HG03097 (cell line): ENCODE measurements around the gene COQ7.

Experiments used
- ATAC-seq: cut with Tn5 transposase; IDR thresholded peaks from one replicate; pipeline ENCODE4 v1.9.1; 2021; ENCODE audit not compliant: unreplicated experiment, low FRiP score

COQ7 gene

GRCh38 chr16:19110537-19111360 is 43.3 kb downstream of the COQ7 start:
- no peak for ATAC-seq

DNA sequence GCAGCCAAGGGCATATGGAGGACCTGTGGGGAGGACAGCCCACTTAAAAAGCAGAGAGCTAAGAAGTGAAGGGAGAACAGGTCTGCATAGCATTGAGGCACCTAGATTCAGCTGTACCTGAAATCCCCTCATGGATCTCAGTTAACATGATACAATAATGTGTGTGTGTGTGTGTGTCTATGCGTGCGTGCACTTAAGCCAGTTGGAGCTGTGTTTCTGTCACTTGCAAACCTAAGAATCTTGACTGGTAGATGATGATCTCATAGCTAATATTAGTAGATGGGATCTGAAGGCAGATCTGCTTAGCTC is 44.6 kb downstream of the COQ7 start:
- ATAC-seq = no peak

GRCh38 chr16:19113577-19114358 is 46.4 kb downstream of the COQ7 start, which contains the start of gene ITPRIPL2:
TSS of gene ITPRIPL2 (plus strand) at chr16:19113964. CDS start at chr16:19114462, 498 bp downstream.
- ATAC-seq = no peak

GRCh38 chr16:19114359-19115147 is 47.1 kb downstream of the COQ7 start:
- no peak for ATAC-seq

DNA sequence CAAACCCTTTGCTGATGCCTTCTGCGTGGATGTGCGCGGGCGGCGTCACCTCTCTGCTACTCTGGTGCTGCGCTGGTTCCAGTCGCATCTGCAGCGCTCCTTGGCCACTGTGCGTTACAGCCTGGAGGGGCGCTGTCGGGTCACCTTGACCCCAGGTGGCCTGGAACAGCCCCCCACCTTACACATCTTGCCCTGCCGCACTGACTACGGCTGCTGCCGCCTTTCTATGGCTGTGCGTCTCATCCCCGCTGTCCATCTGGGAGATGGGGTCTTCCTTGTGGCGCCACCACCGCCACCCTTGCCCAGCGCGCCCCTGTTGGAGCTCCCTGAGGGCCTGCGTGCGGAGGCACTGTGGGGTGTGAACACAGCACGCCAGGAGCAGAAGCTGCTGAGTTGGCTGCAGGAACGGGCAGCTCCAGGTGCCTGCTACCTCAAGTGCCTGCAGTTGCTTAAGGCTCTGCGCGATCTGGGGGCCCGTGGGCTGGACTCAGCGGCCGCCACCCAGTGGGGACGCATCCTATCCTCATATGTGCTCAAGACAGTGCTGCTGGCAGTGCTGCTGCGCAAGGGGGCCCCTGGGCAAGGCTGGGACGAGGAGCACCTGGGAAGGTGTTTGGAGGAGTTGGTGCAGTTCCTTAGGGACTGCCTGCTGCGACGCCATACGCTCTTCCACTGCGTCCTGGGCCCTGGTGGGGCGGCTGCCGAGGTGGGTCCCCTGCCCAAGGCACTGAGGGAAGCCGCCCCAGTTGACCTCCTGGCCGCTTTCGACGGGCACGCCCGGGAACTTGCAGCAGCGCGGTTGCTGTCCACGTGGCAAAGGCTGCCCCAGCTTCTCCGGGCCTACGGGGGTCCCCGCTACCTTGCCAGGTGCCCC is 48.0 kb downstream of the COQ7 start:
- no peak for ATAC-seq

GRCh38 chr16:19116711-19117449 is 49.5 kb downstream of the COQ7 start:
- no peak for ATAC-seq

DNA sequence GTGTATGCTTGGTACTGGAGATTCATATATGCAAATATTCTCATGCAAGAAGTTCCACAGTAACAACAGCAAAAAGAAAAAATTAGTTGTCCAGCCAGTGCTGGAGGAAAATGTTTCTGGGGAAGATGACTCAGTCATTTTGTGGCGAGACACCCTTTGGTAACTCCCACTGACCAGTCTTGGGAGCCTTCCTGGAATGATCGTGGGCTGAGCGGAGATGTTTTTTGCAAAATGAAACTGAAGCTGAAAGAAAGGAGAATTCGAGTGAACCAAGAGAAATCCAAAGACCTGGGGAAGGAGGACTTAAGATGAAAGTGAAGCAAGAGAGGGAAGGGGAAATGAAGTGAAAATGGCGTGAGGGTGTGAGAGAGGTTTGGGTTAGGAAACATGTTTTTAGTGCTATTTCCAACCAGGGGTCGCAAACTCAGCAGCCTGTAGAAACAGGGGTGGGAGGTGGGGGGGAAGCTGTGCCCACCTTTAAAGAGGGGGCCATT is 51.6 kb downstream of the COQ7 start:
- no peak for ATAC-seq

- no peak for ATAC-seq
Measured at GRCh38 chr16:19119564-19119963, 52.1 kb downstream of the COQ7 start.

DNA sequence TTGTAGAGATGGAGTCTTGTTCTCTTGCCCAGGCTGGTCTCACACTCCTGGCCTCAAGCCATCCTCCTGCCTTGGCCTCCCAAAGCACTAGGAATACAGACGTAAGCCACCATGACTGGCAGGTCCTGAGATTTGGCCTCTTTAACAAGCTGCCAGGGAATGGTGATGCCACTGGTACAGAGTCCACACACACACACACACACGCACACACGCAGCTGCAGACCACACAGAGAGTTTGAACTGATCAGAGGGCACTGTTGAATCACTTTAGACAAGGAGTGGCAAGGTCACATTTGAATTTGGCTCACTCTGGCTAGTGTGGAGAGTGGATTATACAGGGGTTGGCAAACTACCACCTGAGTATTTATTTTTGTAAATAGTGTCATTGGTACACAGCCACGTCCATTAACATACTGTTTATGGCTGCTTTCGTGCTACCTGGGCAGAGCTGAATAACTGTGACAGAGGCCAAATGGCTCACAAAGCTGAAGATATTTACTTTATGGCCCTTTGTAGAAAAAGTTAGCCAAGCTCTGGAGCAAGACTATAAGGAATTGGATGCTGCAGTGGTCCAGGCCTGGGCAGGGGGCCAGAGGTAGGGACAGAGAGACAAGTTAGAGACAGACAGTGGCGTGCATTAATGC is 56.2 kb downstream of the COQ7 start:
- no peak for ATAC-seq

- ATAC-seq = no peak
Measured at GRCh38 chr16:19126300-19126699, 58.9 kb downstream of the COQ7 start.

DNA sequence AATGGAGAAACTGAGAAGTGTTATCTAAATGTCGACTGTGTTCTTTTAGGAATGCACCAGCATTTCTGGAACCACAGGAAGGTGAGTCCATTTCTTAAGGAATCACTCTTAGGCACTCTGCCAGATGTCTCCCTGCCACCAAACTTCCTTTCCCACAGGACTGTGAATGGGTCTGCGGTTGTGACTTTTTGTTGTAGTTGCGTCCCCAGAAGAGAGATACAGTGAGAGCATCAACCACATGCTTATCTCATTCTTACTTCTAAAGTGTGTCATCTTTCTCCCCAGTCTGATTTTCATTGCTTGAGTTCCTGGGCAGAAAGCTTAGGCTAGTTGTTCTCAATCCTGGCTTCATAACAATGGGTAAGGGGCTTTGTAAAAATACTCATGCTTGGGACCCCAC is 59.8 kb downstream of the COQ7 start:
- no peak for ATAC-seq

- no peak for ATAC-seq
Measured at GRCh38 chr16:19127674-19128131, 60.3 kb downstream of the COQ7 start.

- ATAC-seq = no peak
Measured at GRCh38 chr16:19128454-19129200, 61.2 kb downstream of the COQ7 start.
